HepG2 (cell line): Measurements from ENCODE around the gene DOCK4. TPM values are rescaled to one million over a fixed set of nuclear protein-coding genes. Genes with fewer than 3 reads are reported as not detected.

Source experiments
- GATAD1 ChIP-seq: IDR thresholded peaks from 2 replicates; pipeline ENCODE4 v1.6.1; 2016; ENCODE audit warnings: missing genetic modification reagents, missing compliant biosample characterization
- HHEX ChIP-seq: IDR thresholded peaks from 2 replicates; pipeline ENCODE4 v1.6.1; 2016; ENCODE audit warnings: control low read depth
- KAT8 ChIP-seq: IDR thresholded peaks from 2 replicates; pipeline ENCODE4 v1.6.1; 2016; ENCODE audit warnings: missing genetic modification reagents, missing compliant biosample characterization
- PRPF4 ChIP-seq: fragments of 200-400 bp; formaldehyde crosslinking; IDR thresholded peaks from 2 replicates; pipeline ENCODE4 v1.6.1; 2016; ENCODE audit warnings: low read length, low read depth; ENCODE audit not compliant: poor library complexity, severe bottlenecking
- ZNF3 ChIP-seq: IDR thresholded peaks from 2 replicates; pipeline ENCODE4 v1.7.0; 2017; ENCODE audit warnings: inconsistent platforms
- polyA plus RNA-seq, 8 experiments: library from polyadenylated mRNA; depleted of rRNA in 3 of 8; stranded (reverse) in 7 of 8; unstranded in 1 of 8; fragments of >200 nt; fragmentation: Illumina TruSeq in 4 of 8; extraction: Trizol in 4 of 8; gene quantifications; 2 replicates each; pipeline versions ENCODE4 v1.2.1 to v1.2.3, GENCODE V29; 2011 to 2016; ENCODE audit warnings: low read depth in 4 of 8, missing spikeins in 1 of 8, mixed read lengths in 1 of 8; ENCODE audit not compliant: insufficient read depth in 1 of 8
- total RNA-seq, 5 experiments: library from RNA; depleted of rRNA; stranded (reverse); fragments of >200 nt; fragmentation: Illumina TruSeq; extraction: Trizol; gene quantifications; 2 replicates each; pipeline ENCODE4 v1.2.3, GENCODE V29; 2016; ENCODE audit warnings: low read depth in 1 of 5
- TF ChIP-seq, protein P1 (sequence below): sonication (generic); formaldehyde crosslinking; IDR thresholded peaks from 2 replicates; pipeline ENCODE4 v1.4.0; 2020; ENCODE audit warnings: missing genetic modification reagents
- TF ChIP-seq, protein P2 (sequence below): sonication (generic); formaldehyde crosslinking; IDR thresholded peaks from 2 replicates; pipeline ENCODE4 v1.5.0; 2020; ENCODE audit warnings: mild to moderate bottlenecking, missing genetic modification reagents, borderline replicate concordance
- TF ChIP-seq, protein P3 (sequence below), 2 experiments: fragments of 450-650 bp in 1 of 2; sonication (generic) in 1 of 2; formaldehyde crosslinking in 1 of 2; IDR thresholded peaks; 2 replicates each; pipeline versions ENCODE4 v1.6.1 to v1.8.0; 2016 to 2022; ENCODE audit warnings: antibody characterized with exemption in 1 of 2, mild to moderate bottlenecking in 1 of 2, missing genetic modification reagents in 1 of 2
- TF ChIP-seq, protein P4 (sequence below): sonication (generic); formaldehyde crosslinking; IDR thresholded peaks from 2 replicates; pipeline ENCODE4 v1.4.0; 2020; ENCODE audit warnings: low read depth, missing genetic modification reagents

DOCK4 gene
- total and polyA plus RNA-seq, 2 of the 13 experiments (the other 11 are each of a cell fraction or from before 2014, with no cell fraction given), result 13.5 to 17.4 TPM

DNA sequence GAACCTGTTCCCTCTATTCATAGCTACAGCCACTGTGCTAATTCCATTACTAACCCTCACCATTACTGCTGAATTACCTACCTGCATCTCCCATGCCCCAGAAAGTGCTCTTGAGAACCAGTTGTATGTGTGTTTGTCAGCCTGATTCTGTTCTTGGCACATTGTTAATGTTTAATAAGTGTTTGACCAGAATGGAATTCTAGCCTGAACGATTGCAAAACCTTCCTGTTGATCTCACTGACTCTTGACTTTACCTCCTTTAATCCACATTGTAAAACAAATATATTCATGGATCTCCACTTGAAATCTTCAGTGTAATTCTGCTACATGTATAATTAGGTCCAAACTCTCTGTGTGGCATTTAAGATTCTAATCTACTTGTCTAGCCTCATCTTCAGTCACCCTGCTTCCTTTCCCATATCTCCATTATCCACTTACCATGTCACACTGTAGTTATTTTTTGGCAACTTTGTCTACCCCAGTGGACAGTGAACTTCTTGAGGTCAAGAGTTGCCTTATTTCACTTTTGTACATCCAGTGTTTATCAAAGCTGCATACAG is 5.2 kb upstream of the DOCK4 start (continued):
- TF ChIP-seq, protein P1, sequence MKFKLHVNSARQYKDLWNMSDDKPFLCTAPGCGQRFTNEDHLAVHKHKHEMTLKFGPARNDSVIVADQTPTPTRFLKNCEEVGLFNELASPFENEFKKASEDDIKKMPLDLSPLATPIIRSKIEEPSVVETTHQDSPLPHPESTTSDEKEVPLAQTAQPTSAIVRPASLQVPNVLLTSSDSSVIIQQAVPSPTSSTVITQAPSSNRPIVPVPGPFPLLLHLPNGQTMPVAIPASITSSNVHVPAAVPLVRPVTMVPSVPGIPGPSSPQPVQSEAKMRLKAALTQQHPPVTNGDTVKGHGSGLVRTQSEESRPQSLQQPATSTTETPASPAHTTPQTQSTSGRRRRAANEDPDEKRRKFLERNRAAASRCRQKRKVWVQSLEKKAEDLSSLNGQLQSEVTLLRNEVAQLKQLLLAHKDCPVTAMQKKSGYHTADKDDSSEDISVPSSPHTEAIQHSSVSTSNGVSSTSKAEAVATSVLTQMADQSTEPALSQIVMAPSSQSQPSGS (CRISPR knock-in tag), result peak; percentile 84
- TF ChIP-seq PRPF4, result no peak
- TF ChIP-seq, protein P2, sequence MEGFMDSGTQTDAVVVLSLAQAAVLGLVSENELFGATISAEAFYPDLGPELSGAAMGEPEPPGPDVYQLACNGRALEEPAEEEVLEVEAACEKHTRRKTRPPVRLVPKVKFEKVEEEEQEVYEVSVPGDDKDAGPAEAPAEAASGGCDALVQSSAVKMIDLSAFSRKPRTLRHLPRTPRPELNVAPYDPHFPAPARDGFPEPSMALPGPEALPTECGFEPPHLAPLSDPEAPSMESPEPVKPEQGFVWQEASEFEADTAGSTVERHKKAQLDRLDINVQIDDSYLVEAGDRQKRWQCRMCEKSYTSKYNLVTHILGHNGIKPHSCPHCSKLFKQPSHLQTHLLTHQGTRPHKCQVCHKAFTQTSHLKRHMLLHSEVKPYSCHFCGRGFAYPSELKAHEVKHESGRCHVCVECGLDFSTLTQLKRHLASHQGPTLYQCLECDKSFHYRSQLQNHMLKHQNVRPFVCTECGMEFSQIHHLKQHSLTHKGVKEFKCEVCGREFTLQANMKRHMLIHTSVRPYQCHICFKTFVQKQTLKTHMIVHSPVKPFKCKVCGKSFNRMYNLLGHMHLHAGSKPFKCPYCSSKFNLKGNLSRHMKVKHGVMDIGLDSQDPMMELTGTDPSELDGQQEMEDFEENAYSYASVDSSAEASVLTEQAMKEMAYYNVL (CRISPR knock-in tag), result peak; percentile 42; the same call in 1 of the 2 replicates
- 0 out of 2 replicates have a peak, but pooled peaks have one; percentile 10 for TF ChIP-seq ZNF3
- peak; percentile 62 for TF ChIP-seq KAT8
- peak; percentile 66 for TF ChIP-seq GATAD1
- TF ChIP-seq, protein P3, sequence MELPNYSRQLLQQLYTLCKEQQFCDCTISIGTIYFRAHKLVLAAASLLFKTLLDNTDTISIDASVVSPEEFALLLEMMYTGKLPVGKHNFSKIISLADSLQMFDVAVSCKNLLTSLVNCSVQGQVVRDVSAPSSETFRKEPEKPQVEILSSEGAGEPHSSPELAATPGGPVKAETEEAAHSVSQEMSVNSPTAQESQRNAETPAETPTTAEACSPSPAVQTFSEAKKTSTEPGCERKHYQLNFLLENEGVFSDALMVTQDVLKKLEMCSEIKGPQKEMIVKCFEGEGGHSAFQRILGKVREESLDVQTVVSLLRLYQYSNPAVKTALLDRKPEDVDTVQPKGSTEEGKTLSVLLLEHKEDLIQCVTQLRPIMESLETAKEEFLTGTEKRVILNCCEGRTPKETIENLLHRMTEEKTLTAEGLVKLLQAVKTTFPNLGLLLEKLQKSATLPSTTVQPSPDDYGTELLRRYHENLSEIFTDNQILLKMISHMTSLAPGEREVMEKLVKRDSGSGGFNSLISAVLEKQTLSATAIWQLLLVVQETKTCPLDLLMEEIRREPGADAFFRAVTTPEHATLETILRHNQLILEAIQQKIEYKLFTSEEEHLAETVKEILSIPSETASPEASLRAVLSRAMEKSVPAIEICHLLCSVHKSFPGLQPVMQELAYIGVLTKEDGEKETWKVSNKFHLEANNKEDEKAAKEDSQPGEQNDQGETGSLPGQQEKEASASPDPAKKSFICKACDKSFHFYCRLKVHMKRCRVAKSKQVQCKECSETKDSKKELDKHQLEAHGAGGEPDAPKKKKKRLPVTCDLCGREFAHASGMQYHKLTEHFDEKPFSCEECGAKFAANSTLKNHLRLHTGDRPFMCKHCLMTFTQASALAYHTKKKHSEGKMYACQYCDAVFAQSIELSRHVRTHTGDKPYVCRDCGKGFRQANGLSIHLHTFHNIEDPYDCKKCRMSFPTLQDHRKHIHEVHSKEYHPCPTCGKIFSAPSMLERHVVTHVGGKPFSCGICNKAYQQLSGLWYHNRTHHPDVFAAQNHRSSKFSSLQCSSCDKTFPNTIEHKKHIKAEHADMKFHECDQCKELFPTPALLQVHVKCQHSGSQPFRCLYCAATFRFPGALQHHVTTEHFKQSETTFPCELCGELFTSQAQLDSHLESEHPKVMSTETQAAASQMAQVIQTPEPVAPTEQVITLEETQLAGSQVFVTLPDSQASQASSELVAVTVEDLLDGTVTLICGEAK (IDR thresholded peaks at IDR 0.05), result no peak
- TF ChIP-seq, protein P3 (CRISPR knock-in tag; IDR thresholded peaks at IDR 0.05), result no peak; the same call in 1 of the 2 replicates
- peak; percentile 78; the same call in 1 of the 2 replicates for TF ChIP-seq HHEX (CRISPR knock-in tag)
- TF ChIP-seq, protein P4, sequence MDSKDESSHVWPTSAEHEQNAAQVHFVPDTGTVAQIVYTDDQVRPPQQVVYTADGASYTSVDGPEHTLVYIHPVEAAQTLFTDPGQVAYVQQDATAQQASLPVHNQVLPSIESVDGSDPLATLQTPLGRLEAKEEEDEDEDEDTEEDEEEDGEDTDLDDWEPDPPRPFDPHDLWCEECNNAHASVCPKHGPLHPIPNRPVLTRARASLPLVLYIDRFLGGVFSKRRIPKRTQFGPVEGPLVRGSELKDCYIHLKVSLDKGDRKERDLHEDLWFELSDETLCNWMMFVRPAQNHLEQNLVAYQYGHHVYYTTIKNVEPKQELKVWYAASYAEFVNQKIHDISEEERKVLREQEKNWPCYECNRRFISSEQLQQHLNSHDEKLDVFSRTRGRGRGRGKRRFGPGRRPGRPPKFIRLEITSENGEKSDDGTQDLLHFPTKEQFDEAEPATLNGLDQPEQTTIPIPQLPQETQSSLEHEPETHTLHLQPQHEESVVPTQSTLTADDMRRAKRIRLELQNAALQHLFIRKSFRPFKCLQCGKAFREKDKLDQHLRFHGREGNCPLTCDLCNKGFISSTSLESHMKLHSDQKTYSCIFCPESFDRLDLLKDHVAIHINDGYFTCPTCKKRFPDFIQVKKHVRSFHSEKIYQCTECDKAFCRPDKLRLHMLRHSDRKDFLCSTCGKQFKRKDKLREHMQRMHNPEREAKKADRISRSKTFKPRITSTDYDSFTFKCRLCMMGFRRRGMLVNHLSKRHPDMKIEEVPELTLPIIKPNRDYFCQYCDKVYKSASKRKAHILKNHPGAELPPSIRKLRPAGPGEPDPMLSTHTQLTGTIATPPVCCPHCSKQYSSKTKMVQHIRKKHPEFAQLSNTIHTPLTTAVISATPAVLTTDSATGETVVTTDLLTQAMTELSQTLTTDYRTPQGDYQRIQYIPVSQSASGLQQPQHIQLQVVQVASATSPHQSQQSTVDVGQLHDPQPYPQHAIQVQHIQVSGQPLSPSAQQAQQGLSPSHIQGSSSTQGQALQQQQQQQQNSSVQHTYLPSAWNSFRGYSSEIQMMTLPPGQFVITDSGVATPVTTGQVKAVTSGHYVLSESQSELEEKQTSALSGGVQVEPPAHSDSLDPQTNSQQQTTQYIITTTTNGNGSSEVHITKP (CRISPR knock-in tag), result no peak
